Amniotic stem cell (primary cell): Measurements from ENCODE around the gene CFAP69.
A peak's percentile ranks its signal among the peaks of the same experiment; 100 is the strongest.
"Not testable (repeated sequence)": the region's sequence is repeated elsewhere in the genome, so short reads cannot be mapped to it uniquely, and the experiment has no call there.

Experiments used
- DNase-seq: peaks from one replicate; lab custom pipeline; 2025; lab: John Stamatoyannopoulos, UW

CFAP69 gene

DNA sequence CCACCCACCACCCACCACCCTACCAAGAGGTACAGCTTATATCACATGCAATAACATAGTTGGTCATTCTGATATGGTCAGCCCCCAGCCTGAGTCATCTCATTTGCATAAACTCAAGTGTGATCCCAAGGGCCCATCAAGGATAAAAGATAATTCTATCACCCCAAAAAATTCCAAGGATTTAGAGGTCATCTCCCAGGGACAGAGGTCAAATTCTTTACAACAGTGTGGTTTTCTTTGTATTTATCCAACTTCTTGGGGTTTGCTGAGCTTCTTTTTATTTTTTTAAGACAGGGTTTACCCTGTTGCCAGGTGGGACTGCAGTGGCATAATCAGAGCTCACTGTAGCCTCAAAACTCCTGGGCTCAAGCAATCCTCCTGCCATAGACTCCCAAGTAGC is 92.1 kb downstream of the CFAP69 start:
- DNase-seq: no peak

DNA sequence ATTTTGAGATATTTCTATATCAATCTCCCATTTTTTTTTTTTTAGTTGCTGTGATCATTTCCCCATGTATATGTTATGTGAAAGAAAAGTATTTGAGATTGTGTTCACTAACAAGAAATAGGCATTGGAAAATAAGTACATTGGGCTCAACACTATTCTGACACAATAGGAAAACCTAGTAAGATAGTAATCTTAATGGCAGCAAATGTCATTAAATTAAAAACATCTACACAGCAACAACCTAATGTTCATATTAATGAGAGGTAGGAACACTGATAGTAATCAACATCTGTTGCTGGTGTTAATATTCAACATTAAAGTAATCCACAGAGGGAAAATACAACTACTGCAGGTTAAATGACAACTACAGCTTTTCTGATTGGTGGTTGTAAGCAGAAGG is 100.0 kb downstream of the CFAP69 start:
- no peak for DNase-seq

DNA sequence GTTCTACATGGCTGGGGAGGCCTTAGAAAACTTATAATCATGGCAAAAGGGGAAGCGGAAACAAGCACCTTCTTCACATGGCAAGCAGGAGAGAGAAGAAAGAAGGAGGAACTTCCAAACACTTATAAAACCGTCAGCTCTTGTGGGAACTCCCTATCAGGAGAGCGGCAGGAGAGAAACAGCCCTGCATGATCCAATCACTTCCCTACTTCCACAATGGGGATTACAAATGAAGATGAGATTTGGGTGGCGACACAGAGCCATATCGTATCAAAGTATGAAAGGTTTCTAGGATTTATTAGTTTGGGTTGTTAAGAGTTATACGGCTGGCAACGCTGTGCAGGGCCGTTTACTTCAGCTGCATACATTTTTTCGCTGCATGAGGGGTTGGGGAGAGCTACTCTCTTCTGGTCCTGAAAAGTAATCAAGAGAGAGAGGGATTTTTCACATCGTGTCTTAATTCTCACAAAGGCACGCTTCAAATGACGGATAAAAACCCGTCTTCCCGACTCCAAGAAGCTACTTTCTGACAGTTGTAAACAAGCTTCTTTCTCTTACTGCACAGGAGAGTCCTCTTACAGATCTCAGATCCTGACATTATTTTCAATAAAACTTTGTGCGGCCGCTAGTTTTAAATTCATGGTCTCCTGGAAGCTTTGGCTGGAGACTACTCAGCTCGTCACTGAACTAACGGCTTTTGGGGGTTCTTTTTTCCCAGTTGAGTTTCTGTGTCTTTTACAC is 100.8 kb downstream of the CFAP69 start:
- no peak for DNase-seq

DNA sequence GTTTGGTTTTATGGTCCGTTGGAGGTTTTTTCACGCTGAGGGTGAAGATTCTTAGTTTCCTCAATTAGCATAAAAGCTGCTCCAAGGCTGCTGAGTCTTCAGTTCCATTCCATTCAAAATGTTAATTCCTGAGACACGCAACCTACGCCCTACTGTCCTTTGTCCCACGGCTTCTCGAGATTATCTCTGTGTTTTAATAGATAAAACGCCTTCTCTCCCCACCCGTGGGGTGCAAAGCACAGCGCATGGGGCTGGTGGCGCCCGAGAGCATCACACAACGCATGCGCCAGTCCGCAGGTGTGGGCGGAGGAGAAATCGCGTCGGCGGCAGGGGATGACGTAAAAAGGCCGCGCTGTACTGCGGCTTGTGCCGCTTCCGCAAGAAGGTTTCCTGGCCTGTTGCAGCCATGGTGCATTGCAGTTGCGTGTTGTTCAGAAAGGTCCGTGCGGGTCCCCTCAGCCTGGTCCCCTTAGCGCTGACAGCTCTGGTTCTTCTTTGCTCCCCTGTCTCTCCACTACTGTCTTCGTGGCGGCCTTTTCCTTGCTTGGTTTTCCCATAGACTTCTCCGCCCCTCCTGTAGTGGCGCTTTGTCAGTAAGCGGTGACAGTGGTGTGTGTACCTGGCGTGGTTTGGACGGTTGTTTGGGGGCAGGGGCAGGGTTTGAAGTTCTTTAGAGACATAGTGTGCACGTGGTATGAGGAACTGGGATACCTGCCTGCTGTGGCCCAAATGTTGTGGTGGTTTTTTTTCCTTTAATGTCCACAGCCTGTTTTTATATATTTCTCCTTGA is 101.6 kb downstream of the CFAP69 start, which contains the start of gene GTPBP10:
Gene GTPBP10, plus strand, starts transcription at position 381 of the 790 bp plus-strand sequence. Its CDS starts 26 bp downstream, at position 407.
- peak; percentile 87 for DNase-seq

DNA sequence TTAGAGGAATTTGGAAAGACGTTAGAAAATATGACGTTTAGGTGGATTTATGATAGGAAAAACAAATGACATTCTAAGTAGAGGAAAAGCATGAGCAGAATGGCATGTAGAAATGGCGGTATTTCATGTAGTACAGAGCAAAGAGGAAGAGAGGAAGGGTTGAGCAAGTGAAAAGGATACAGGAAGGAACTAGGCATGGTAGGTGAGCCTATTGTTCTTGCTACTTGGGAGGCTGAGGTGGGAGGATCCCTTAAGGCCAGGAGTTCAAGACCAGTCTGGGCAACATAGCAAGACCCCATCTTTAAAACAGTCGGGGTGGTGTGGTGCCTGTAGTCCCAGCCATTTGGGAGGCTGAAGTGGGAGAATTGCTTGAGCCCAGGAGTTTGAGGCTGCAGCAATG is 102.8 kb downstream of the CFAP69 start:
- no peak for DNase-seq

DNA sequence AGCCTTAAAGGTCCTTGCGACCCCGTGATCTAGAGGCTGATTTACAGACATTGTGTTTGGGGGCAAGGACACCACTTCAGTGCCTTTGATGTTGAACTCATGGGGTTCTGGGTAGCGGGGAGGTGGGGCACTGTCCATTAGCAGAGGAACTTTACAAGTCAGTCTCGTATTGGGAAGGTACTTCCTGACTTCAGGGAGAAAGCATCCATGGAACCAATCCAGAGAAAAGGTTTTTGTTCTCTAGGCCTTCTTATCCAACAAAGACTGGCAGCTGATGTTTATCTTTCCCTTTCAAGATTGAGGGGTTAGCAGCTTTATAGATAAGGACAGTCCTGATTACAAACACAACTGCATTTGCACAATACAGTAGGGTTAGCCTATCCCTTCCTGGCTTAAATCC is 104.3 kb downstream of the CFAP69 start:
- no peak for DNase-seq

DNA sequence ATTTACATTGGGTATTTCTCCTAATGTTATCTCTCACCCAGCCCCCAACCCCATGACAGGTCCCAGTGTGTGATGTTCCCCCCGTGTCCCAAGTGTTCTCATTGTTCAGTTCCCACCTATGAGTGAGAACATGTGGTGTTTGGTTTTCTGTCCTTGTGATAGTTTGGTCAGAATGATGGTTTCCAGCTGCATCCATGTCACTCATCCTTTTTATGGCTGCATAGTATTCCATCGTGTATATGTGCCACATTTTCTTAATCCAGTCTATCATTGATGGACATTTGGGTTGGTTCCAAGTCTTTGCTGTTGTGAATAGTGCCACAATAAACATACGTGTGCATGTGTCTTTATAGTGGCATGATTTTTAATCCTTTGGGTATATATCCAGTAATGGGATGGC is 105.1 kb downstream of the CFAP69 start:
- not testable (repeated sequence) for DNase-seq

DNA sequence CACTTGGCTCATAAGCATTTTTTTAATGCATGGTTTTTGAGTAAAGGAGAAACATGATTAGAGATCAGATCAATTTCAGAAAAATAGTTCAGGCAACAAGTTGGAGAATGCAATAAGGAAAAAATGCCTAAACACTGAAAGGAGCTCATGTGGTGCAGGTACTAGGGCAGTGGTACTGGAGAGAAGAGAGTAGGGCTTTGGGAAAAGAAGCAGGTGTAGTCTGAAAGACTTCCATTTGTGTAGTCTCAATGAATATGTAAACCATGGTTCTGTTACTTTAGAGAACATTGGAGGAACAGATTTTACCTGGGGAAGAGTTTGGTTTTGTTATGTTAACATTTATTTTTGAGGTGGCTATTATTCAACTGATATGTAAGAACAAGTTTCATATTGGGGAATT is 107.0 kb downstream of the CFAP69 start:
- no peak for DNase-seq
